GM12891 (cell line): ENCODE results near the gene TGFA.

Experiments
- PAX5 ChIP-seq: IDR thresholded peaks from 2 replicates; pipeline ENCODE4 v1.6.1; 2011; ENCODE audit warnings: low read length, moderate library complexity, mild to moderate bottlenecking; ENCODE audit not compliant: insufficient read depth, severe bottlenecking
- POLR2A ChIP-seq: IDR thresholded peaks from 2 replicates; pipeline ENCODE4 v1.6.1; 2011; ENCODE audit warnings: low read depth, low read length, control low read depth
- POLR2AphosphoS5 ChIP-seq: IDR thresholded peaks from 2 replicates; pipeline ENCODE4 v1.6.1; 2011; ENCODE audit warnings: low read depth, low read length, control low read depth
- POU2F2 ChIP-seq: IDR thresholded peaks from 2 replicates; pipeline ENCODE4 v1.6.1; 2011; ENCODE audit warnings: low read depth, mild to moderate bottlenecking, control low read depth, low read length, moderate library complexity
- SPI1 ChIP-seq: IDR thresholded peaks from 2 replicates; pipeline ENCODE4 v1.6.1; 2011; ENCODE audit warnings: low read depth, low read length, control low read depth
- TAF1 ChIP-seq: IDR thresholded peaks from 2 replicates; pipeline ENCODE4 v1.6.1; 2011; ENCODE audit warnings: low read depth, low read length, control low read depth

DNA sequence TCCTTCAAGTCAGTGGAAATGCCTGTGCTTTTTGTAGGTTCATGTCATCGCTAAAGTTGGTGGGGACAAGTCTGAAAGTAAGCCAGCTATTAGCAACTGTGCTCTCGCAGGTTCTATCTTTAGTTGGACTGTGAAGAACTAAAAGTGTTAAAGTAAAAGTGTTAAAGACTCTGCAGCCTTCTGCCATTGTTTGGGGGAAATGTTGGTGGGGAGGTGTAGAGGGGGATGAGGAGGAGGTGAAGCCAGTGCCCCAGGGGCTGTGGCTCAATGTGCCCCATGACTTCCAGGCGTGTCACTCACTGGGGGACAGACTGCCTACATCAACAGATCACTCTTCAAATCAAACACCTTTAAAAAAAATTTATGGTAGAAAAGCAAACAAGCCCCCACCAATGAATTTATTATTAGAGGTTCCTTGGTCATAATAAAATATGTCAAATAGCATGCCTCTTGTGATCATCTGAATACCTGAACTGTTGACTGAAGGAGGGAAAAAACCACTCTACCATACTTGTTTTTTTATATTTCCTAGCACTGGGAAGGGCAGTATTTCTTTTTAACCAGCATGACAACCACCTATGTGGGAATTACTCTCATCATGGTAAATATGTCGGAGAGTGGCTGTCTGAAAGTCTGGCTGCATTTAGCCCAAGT is 19.3 kb downstream of the TGFA start:
- TF ChIP-seq POLR2AphosphoS5 (no peak), TAF1 (no peak), POLR2A (no peak), POU2F2 (no peak), SPI1 (no peak), PAX5 (no peak)
